NAMALWA (cell line): ENCODE measurements around the gene STRN3.

Source experiments
- DNase-seq: peaks from one replicate; pipeline ENCODE4 v3.0.0-alpha.2; 2015; ENCODE audit warnings: low spot score

Gene STRN3

GRCh38 chr14:30873308-30874119 is 152.7 kb downstream of the STRN3 start:
- no peak for DNase-seq

GRCh38 chr14:30872602-30873001 is 153.6 kb downstream of the STRN3 start:
- DNase-seq = no peak

- no peak for DNase-seq
Observed at GRCh38 chr14:30869551-30870155, 156.5 kb downstream of the STRN3 start.

- no peak for DNase-seq
Observed at GRCh38 chr14:30868736-30869135, 157.4 kb downstream of the STRN3 start.

- no peak for DNase-seq
Observed at GRCh38 chr14:30864934-30865333, 161.2 kb downstream of the STRN3 start.

- DNase-seq = no peak
Observed at GRCh38 chr14:30861200-30861599, 165.0 kb downstream of the STRN3 start.

- no peak for DNase-seq
Observed at GRCh38 chr14:30855345-30856037, 170.7 kb downstream of the STRN3 start.

- DNase-seq = no peak
Observed at GRCh38 chr14:30854492-30854891, 171.7 kb downstream of the STRN3 start.

- no peak for DNase-seq
Observed at GRCh38 chr14:30853946-30854345, 172.2 kb downstream of the STRN3 start.

- DNase-seq = no peak
Observed at GRCh38 chr14:30849983-30850382, 176.2 kb downstream of the STRN3 start.

- no peak for DNase-seq
Observed at GRCh38 chr14:30849354-30849753, 176.8 kb downstream of the STRN3 start.

- DNase-seq = no peak
Observed at GRCh38 chr14:30848449-30849240, 177.5 kb downstream of the STRN3 start.
